GM19438 (cell line): ENCODE results near the gene MAK.
"Not testable (repeated sequence)": the region's sequence is repeated elsewhere in the genome, so short reads cannot be mapped to it uniquely, and the experiment has no call there.

Source experiments
- ATAC-seq: cut with Tn5 transposase; IDR thresholded peaks from one replicate; pipeline ENCODE4 v1.9.1; 2021; ENCODE audit warnings: low read depth; ENCODE audit not compliant: unreplicated experiment

Gene MAK

DNA sequence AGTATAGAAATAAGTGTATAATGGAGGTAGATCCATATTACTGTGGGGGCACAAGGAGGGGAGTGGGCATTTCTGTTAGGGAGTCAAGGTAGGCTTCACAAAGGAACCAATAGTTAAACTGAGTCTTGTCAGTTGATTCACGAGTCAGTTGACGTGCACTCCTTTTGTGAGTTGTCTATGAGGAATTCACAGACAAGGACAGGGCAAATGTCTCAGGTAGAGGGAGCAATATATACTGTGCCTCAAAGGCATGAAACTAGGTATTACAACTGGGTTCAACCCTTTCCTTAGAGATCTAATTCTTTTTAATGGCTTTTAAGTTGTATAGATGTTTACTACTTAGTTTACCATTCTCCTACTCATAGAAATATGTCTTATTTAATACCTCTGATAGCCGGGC, 104.5 kb downstream of the MAK start:
- no peak for ATAC-seq

DNA sequence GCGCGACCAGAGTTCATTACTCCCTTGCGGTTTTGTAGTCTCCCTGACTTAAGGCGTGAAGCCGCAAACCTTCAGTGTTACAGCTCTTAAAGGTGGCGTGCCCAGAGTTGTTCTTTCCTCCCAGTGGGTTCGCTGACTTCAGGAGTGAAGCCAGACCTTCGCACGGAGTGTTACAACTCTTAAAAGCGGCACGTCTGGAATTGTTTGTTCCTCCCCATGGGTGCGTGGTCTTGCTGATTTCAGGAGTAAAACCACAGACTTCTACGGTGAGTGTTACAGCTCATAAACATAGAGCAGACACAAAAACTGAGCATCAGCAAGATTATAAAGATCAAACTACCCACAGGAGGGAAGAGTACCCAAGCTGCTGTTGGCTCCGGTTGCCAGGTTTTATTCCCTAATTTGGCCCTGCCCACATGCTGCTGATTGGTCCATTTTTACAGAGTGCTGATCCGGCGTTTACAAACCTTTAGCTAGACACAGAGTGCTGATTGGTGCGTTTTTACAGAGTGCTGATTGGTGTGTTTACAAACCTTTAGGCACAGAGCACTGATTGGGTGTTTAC, 105.1 kb downstream of the MAK start:
- no peak for ATAC-seq

DNA sequence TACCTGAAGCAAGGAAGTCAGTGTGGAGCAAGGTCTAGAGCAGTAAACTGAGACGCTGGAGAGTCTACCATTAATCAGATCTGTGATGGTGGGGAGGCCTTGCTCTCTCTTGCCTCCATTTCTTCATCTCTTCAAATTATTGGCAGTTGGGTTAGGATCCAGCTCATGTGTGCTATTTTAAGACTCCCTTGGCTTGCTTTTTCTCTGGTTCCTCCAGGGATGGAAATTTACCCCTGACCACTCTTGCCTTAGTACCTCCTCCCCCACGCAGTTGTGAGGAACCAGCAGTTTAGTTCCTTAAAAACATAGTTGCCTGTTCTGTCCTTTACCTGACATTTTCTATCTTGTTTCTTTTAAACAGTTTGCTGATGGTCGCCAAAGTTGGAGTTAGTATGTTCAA, 108.1 kb downstream of the MAK start:
- no peak for ATAC-seq

DNA sequence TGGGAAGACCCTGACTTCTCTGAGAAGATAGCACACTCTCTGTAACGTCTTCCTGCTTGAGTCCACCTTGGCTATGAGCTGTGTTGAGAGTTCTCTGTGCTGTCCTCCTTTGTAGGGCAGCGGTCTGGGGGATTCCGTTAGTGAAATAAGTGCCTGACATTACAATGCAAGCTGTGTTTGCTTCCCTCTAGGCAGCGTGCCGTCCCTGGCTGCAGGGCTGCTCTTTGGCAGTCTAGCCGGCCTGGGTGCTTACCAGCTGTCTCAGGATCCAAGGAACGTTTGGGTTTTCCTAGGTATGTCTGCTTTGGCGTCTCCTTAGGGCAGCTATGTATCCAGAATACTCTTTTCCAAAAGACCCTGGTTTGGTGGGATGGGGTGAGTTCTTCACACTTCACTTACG, 112.6 kb downstream of the MAK start:
- no peak for ATAC-seq

DNA sequence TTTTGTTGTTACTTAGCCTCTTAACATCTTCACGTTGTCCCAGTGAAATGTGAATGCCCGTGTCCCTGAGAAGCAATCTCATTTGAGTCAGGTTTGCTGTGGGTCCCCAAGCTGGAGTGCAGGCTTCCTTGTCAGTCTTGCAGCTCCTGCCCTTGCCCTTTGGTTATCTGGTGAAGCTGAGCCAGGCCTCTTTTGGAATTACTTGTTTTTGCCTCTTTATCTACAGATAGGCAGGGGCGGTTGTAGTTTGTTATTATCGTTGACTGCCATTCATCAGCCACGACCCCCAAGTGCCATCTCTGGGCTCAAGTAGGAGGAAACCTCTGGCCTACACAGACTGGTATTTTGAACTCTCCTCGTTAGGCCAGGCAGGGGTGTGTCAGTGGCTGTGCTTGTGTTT, 113.3 kb downstream of the MAK start:
- no peak for ATAC-seq

DNA sequence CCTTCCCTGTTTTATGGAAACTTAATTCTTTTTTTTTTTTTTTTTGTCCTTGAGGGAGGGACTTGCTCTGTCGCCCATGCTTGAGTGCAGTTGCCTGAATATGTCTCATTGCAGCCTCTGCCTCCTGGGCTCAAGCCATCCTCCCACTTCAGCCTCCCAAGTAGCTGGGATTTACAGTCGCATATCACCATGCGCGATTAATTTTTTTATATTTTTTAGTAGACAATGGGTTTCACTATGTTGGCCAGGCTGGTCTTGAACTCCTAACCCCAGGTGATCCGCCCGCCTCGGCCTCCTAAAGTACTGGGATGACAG, 114.8 kb downstream of the MAK start:
- ATAC-seq: no peak

DNA sequence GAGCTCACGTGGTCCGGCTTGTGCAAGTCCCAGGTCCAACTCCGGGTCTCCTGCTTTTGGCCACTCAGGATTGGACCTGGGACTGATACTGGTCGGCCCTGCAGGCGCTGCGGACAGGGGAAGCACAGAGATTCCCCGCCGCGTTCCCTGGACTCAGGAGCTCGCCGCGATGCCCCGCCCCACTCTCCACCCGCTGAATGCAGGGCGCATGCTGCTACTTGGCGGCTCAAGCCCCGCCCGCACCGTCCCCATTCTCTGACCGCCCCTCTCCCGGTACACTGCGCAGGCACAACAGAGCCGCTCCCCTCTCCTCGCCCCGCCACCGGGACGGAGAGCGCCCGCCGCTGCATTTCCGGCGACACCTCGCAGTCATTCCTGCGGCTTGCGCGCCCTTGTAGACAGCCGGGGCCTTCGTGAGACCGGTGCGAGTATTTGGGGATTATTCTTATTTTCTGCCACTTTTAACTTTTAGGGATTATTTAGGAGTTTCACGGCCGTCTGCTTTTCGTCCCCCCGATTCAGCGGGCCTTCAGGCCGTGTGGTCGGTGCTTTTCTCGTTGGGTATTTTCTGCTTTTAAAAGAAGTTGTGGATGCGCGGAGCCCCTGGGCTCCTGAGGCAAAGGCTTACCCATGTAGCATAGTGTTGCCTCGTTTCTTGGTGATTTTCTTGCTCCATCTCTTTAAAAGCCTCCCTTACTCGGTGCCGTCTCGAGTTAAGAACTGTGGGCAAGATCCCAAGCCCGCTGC, 115.3 kb downstream of the MAK start, which contains the start of gene TMEM14C:
Gene TMEM14C, plus strand, starts transcription at position 251 of the 747 bp plus-strand sequence. CDS start 1,544 bp downstream, outside the sequence.
- ATAC-seq: peak; percentile 99

DNA sequence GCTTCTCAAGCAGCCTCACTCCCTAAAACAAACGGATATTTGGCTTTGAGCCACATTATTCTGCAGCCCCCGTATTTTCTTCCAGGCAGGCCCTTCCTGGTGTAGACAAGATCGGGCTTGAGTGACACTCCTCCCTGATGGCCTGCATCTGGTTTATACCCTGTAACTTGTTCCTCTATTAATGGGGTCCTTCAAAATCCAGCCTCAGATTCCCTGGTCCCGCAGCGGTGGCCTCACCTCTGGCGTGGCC, 115.8 kb downstream of the MAK start:
- ATAC-seq: no peak

DNA sequence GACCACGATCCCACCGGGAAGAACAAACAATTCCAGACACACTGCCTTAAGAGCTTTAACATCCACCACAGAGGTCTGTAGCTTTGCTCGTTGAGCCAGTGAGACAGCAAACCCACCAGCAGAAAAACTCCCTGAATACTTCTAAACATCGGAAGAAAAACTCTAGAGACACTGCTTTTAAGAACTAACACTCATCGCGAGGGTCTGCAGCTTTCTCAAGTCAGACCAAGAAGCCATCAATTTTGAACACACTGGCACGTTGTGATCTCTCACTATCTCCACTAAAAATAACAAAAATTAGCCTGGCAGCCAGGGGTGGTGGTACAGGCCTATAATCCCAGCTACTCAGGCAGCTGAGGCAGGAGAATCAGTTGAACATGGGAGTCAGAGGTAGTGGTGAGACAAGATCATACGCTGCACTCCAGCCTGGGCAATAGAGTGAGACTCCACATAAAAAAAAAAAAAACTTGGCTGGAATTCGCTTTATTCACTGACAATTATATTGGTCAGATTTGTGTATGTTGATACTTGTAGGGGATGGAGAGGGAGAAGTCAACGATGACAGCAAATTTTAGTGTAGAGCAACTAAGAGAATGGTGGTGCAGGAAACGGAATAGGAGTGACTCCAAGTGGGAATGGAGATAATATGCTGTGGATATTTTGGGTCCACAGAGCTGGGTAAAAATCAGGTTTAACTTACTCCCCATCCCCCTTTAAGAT, 116.3 kb downstream of the MAK start:
- ATAC-seq: no peak

DNA sequence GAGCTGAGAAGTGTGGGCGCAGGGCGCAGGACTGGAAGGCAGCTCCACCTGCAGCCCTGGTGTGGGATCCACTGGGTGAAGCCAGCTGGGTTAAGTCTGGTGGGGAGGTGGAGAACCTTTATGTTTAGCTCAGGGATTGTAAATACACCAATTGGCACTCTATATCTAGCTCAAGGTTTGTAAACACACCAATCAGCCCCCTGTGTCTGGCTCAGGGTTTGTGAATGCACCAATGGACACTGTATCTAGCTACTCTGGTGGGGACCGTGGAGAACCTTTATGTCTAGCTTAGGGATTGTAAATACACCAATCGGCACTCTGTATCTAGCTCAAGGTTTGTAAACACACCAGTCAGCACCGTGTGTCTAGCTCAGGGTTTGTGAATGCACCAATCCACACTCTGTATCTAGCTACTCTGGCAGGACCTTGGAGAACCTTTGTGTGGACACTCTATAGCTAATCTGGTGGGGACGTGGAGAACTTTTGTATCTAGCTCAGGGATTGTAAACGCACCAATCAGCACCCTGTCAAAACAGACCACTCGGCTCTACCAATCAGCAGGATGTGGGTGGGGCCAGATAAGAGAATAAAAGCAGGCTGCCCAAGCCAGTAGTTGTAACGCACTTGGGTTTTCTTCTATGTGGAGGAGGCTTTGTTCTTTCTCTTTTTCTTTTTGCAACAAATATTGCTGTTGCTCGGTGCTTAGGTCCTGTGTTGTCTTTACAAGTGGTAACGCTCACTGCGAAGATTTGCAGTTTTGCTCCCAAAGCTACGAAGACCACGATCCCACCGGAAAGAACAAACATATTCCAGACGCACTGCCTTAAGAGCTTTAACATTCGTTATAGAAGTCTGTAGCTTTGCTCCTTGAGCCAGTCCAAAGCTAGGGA, 117.1 kb downstream of the MAK start:
- not testable (repeated sequence) for ATAC-seq

DNA sequence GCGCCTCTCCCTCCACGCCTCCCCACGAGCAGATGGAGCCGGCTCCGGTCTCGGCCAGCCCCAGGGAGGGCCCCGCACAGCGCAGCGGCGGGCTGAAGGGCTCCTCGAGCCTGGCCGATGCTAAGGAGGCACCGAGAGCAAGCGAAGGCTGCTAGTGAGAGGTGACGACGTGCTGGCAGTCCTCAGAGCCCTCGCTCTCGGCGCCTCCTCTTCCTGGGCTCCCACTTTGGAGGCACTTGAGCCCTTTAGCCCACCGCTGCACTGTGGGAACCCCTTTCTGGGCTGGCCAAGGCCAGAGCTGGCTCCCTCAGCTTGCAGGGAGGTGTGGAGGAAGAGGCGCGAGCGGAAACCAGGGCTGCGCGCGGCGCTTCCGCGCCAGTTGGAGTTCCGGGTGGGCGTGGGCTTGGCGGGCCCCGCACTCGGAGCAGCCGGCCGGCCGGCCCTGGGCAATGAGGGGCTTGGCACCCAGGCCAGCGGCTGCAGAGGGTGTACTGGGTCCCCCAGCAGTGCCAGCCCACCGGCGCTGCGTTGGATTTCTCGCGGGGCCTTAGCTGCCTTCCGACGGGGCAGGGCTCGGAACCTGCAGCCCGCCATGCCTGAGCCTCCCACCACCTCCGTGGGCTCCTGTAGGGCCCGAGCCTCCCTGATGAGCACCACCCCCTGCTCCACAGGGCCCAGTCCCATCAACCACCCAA, 117.9 kb downstream of the MAK start:
- no peak for ATAC-seq

DNA sequence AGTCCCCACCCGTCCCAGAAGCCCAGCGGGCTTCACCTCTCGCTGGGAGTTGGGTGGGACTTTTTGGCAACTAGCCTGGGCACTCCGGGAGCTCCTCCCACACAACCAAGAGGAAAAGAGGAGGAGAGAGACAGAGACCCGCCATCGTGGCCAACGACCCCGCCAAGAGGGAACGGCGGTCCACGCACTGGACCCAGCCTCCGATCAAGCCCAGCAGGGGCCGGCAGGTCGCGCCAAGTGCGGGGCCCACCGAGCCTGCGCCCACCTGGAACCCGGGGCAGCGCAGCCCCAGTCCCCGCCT, 118.4 kb downstream of the MAK start:
- no peak for ATAC-seq

DNA sequence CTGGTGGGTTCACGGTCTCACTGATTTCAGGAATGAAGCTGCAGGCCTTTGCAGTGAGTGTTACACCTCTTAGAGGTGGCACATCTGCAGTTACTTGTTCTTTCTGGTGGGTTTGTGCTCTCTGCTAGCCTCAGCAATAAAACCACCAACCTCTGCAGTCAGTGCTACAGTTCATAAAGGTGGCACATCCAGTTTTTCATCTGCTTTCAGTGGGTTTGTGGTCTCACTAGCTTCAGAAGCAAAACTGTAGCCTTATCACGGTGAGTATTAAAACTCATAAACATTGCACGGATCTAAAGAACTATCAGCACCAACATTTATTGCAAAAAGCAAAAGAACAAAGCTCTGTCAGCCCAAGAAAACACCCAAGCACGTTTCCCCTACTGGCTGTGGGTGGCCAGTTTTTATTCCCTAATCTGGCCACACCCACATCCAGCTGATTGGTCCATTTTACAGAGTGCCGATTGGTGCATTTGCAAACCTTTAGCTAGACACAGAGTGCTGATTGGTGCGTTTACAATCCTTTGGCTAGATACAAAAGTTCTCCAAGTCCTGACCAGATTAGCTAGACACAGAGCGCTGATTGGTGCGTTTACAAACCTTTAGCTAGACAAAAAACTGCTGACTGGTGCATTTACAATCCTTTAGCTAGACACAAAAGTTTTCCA, 118.9 kb downstream of the MAK start:
- ATAC-seq: no peak

DNA sequence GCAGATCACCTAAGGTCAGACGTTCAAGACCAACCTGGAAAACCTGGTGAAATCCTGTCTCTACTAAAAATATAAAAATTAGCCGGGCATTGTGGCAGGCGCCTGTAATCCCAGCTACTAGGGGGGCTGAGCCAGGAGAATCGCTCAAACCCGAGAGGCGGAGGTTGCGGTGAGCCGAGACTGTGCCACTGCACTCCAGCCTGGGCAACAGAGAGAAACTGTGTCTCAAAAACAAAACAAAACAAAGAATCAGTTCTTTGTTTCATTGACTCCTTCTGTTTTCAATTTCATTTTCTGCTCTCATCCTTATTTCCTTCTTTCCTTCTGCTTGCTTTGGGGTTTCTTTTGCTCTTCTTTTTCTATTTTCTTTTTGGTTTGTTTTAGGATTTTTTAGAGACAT, 124.4 kb downstream of the MAK start:
- no peak for ATAC-seq
